Thyroid gland (tissue), 4 donors: ENCODE data around the gene HGD. TPM values are rescaled to one million over a fixed set of nuclear protein-coding genes. Genes with fewer than 3 reads are reported as not detected.

Experiments used
- DNase-seq, 2 donors: peaks; one replicate each; pipeline ENCODE4 v3.0.0-alpha.2; 2019
- H3K27ac ChIP-seq, 3 donors: fragments of 200-600 bp; sonication (generic); 1 replicate in 2 of 3; 2 replicates in 1 of 3; pipeline ENCODE4 v1.5.1; 2016 to 2019; ENCODE audit warnings: mild to moderate bottlenecking in 1 of 3, moderate library complexity in 1 of 3
- H3K27me3 ChIP-seq: fragments of 200-600 bp; sonication (generic); one replicate; pipeline ENCODE4 v1.5.1; 2019
- H3K36me3 ChIP-seq, 2 donors: fragments of 200-600 bp; sonication (generic); one replicate each; pipeline ENCODE4 v1.5.1; 2016 to 2019
- H3K4me1 ChIP-seq, 2 donors: fragments of 200-600 bp; sonication (generic); one replicate each; pipeline ENCODE4 v1.5.1; 2017 to 2019
- H3K4me3 ChIP-seq, 3 donors: fragments of 200-600 bp; sonication (generic); replicated peaks in 1 of 3; 1 replicate in 2 of 3; 2 replicates in 1 of 3; pipeline ENCODE4 v1.5.1; 2016; ENCODE audit warnings: mild to moderate bottlenecking in 1 of 3
- H3K9me3 ChIP-seq: fragments of 200-600 bp; sonication (generic); one replicate; pipeline ENCODE4 v1.5.1; 2017
- POLR2A ChIP-seq, 2 donors: fragments of 450-650 bp; IDR thresholded peaks; one replicate each; pipeline ENCODE4 v1.6.1; 2017; ENCODE audit warnings: antibody characterized with exemption in 2 of 2, mild to moderate bottlenecking in 2 of 2, moderate library complexity in 1 of 2
- WGBS, 2 donors: methylation state at CpG; one replicate each; pipeline ENCODE4 v1.1.5; 2017; 5-methylcytosine and 5-hydroxymethylcytosine counted together
- intact Hi-C: fragments of 100-400 bp; cut with DNase I; formaldehyde crosslinking; loops from one replicate; pipeline ENCODE4 v1.15.1; 2023
- total RNA-seq, 4 donors: library from RNA; depleted of rRNA; stranded (reverse); fragments of >200 nt; gene quantifications; one replicate each; pipeline ENCODE4 v1.2.3, GENCODE V29; 2016
- TF ChIP-seq, protein P1 (sequence below), 6 experiments: fragments of 200-600 bp in 3 of 6; fragments of 450-650 bp in 3 of 6; sonication (generic) in 3 of 6; IDR thresholded peaks; one replicate each; pipeline ENCODE4 v1.5.1; 2016 to 2019; ENCODE audit warnings: antibody characterized with exemption in 6 of 6, mild to moderate bottlenecking in 2 of 6, inconsistent platforms in 1 of 6, moderate library complexity in 1 of 6

HGD gene
- total RNA-seq, 4 donors from 2014 or later, result 36.8 to 136 (median 74.7) TPM

DNA sequence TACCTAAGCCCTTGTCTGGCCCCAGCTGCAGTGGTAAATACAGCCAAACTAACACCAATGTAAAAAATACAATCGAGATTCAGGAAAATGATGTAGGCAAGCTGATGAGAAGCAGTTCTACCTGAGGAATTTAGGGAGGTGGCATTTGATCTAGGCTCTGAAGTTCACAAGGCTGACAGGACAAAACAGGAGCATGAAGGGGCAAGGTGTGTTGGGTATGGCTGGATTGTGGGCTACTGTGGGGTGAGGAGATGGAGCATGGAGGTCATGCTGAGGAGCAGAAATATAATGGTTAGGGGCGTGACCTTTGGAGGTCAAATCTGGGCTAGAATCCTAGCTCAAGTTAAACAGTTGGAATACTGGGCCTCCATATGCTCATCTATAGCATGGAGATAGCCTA lies 79.4 kb downstream of the HGD start:
- TF ChIP-seq, protein P1, sequence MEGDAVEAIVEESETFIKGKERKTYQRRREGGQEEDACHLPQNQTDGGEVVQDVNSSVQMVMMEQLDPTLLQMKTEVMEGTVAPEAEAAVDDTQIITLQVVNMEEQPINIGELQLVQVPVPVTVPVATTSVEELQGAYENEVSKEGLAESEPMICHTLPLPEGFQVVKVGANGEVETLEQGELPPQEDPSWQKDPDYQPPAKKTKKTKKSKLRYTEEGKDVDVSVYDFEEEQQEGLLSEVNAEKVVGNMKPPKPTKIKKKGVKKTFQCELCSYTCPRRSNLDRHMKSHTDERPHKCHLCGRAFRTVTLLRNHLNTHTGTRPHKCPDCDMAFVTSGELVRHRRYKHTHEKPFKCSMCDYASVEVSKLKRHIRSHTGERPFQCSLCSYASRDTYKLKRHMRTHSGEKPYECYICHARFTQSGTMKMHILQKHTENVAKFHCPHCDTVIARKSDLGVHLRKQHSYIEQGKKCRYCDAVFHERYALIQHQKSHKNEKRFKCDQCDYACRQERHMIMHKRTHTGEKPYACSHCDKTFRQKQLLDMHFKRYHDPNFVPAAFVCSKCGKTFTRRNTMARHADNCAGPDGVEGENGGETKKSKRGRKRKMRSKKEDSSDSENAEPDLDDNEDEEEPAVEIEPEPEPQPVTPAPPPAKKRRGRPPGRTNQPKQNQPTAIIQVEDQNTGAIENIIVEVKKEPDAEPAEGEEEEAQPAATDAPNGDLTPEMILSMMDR (IDR thresholded peaks at IDR 0.05), result no peak
- TF ChIP-seq POLR2A (IDR thresholded peaks at IDR 0.05), result no peak
- intact Hi-C loops, result no loop called here
- H3K27ac ChIP-seq, result no peak overlapping the region
- no peak overlapping the region for H3K4me3 ChIP-seq
- peaks cover 11 to 16% of the 10 kb centered on the region in 2 donors for H3K4me1 ChIP-seq
- no peak for DNase-seq
- no peaks in the 10 kb centered on the region for H3K27me3 ChIP-seq
- WGBS, 2 donors, result 95 to 98% methylated on average over 2 of the region's 2 CpGs
- H3K36me3 ChIP-seq, result peaks cover 17 to 20% of the 10 kb centered on the region in 2 donors
- no peaks in the 10 kb centered on the region for H3K9me3 ChIP-seq

DNA sequence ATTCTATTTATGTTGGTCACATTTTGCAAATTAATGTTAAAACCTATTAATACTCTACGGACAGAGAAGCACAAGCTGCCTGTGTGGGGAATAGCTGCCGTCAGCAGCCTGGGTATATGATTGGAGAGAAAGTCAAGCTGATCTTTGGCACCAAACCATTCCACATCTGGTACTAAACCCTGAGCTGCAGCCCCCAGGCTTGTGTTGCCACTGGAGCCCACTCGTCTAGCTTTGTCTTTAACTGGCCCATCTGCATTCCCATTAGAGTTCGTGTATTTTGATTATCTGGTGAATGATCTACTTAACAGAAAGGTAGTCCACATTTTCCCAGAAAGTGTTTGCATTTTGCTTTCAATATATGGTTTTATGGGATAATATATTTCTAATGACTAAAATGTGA lies 80.5 kb downstream of the HGD start:
- intact Hi-C loops, result no loop called here
- no peak overlapping the region for H3K4me3 ChIP-seq
- DNase-seq, result no peak
- H3K9me3 ChIP-seq, result no peaks in the 10 kb centered on the region
- peaks cover 17 to 20% of the 10 kb centered on the region in 2 donors for H3K36me3 ChIP-seq
- WGBS, 2 donors, result 71 to 72% methylated on average over 4 of the region's 4 CpGs
- no peak overlapping the region for H3K27ac ChIP-seq
- H3K4me1 ChIP-seq, result peaks cover 11 to 23% of the 10 kb centered on the region in 2 donors
- H3K27me3 ChIP-seq, result no peaks in the 10 kb centered on the region
- TF ChIP-seq POLR2A (IDR thresholded peaks at IDR 0.05), result no peak
- TF ChIP-seq, protein P1 (IDR thresholded peaks at IDR 0.05), result no peak

DNA sequence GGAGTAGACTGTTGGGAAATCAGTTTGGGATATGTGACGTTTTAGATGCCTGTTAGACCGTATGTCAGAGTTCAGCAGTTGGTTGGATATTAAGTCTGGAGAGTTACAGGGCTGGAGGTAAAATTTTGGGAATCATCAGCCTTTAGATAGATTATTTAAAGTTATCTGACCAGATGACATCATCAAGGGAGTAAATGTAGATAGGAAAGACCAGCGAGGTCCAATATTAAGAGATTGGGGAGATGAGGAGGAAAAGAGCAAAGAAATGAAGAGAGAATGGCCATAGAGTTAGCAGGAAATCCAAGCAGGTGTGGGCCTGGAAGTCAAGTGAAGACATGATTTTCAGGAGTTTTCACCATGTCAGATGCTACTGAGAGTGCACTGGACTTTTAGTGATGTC lies 82.8 kb downstream of the HGD start:
- TF ChIP-seq, protein P1 (IDR thresholded peaks at IDR 0.05), result no peak
- TF ChIP-seq POLR2A (IDR thresholded peaks at IDR 0.05), result no peak
- intact Hi-C loops, result no loop called here
- Histone ChIP-seq H3K36me3 (peaks cover 17 to 20% of the 10 kb centered on the region in 2 donors), H3K27ac (no peak overlapping the region), H3K4me1 (peaks cover 11 to 23% of the 10 kb centered on the region in 2 donors), H3K9me3 (no peaks in the 10 kb centered on the region), H3K27me3 (no peaks in the 10 kb centered on the region), H3K4me3 (no peak overlapping the region)
- DNase-seq, result no peak
- WGBS, 2 donors, result 87 to 89% methylated on average over 3 of the region's 3 CpGs

DNA sequence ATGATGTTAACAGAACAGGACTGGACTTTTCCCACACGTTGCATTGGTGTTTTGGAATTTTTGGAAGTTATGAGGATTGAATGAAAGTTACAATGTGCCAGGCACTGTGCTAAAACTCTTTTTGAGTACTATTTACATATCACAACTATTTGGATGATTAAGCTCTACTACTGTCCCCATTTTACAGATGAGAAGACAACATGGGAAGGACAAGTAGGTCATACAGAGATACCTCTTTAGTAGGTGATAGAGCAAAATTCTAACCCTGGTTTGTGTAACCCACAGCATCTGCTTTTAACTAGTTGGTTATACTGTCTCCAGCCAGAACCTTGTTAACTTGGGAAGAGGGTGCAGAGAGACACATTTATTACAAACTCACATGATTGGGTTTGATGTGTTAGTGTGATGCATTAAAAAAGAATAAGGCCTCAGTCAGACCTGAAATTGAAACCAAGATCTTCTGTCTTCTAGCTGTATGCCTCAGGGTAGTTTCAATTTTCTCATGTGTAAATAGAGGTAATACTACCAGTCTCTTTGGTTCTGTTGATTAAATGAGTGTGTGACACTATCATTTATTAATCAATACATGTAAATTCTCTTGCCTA lies 84.5 kb downstream of the HGD start:
- Histone ChIP-seq H3K4me1 (peaks cover 11 to 23% of the 10 kb centered on the region in 2 donors), H3K27ac (peak overlapping the region in 2 of 3 donors; percentile 86 to 96), H3K27me3 (no peaks in the 10 kb centered on the region), H3K9me3 (no peaks in the 10 kb centered on the region), H3K4me3 (no peak overlapping the region), H3K36me3 (peaks cover 14 to 19% of the 10 kb centered on the region in 2 donors)
- WGBS, 2 donors, result 62 to 74% methylated on average over 1 of the region's 1 CpG
- intact Hi-C loops, result no loop called here
- DNase-seq, result no peak
- TF ChIP-seq, protein P1 (IDR thresholded peaks at IDR 0.05), result no peak
- TF ChIP-seq POLR2A (IDR thresholded peaks at IDR 0.05), result no peak

DNA sequence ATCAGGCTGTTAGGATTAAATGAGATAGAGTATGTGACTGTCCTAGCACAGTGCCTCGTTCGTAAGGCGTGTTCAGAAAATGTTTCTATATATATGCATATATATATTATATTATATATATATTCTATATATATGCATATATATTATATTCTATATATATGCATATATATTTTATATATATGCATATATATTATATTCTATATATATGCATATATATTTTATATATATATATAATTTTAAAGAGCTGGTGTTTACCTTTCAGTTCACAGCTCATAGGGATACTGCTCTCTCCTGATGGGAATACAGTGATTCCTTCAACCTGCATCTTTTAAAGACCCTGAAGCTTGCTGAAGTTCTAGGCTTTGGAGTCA lies 85.2 kb downstream of the HGD start:
- H3K36me3 ChIP-seq, result peaks cover 7 to 13% of the 10 kb centered on the region in 2 donors
- H3K4me3 ChIP-seq, result peak overlapping the region; percentile 62 to 85 (median 73)
- intact Hi-C loops, result no loop called here
- TF ChIP-seq, protein P1 (IDR thresholded peaks at IDR 0.05), result no peak
- no peak for TF ChIP-seq POLR2A (IDR thresholded peaks at IDR 0.05)
- H3K27ac ChIP-seq, result peak overlapping the region; percentile 86 to 96 (median 86)
- no peak for DNase-seq
- peaks cover 11 to 23% of the 10 kb centered on the region in 2 donors for H3K4me1 ChIP-seq
- H3K9me3 ChIP-seq, result no peaks in the 10 kb centered on the region
- no peaks in the 10 kb centered on the region for H3K27me3 ChIP-seq
- WGBS, 2 donors, result 40 to 42% methylated on average over 3 of the region's 3 CpGs
